GM19193 (cell line): ENCODE measurements around the gene LANCL2.

ENCODE experiments used
- POLR2A ChIP-seq: IDR thresholded peaks from 4 replicates; pipeline ENCODE4 v1.6.1; 2011; ENCODE audit not compliant: insufficient read depth, insufficient read length; ENCODE audit errors: extremely low read depth

LANCL2 gene

GRCh38 chr7:55375237-55375636, 10.1 kb downstream of the LANCL2 start:
- no peak for TF ChIP-seq POLR2A

- no peak for TF ChIP-seq POLR2A
These were observed 12.2 kb downstream of the LANCL2 start for GRCh38 chr7:55377162-55377817.

- TF ChIP-seq POLR2A = no peak
These were observed 14.1 kb downstream of the LANCL2 start for GRCh38 chr7:55379285-55379684.

- no peak for TF ChIP-seq POLR2A
These were observed 16.1 kb downstream of the LANCL2 start for GRCh38 chr7:55381189-55381588.

GRCh38 chr7:55381696-55382095, 16.6 kb downstream of the LANCL2 start:
- TF ChIP-seq POLR2A = no peak

GRCh38 chr7:55382251-55382650, 17.1 kb downstream of the LANCL2 start:
- no peak for TF ChIP-seq POLR2A

GRCh38 chr7:55386541-55386940, 21.4 kb downstream of the LANCL2 start:
- no peak for TF ChIP-seq POLR2A

- TF ChIP-seq POLR2A = no peak
These were observed 22.2 kb downstream of the LANCL2 start for GRCh38 chr7:55387062-55387965.

- TF ChIP-seq POLR2A = no peak
These were observed 31.2 kb downstream of the LANCL2 start for GRCh38 chr7:55396233-55396785.

GRCh38 chr7:55397617-55398016, 32.5 kb downstream of the LANCL2 start:
- no peak for TF ChIP-seq POLR2A

GRCh38 chr7:55400191-55400590, 35.1 kb downstream of the LANCL2 start:
- no peak for TF ChIP-seq POLR2A

- no peak for TF ChIP-seq POLR2A
These were observed 40.9 kb downstream of the LANCL2 start for GRCh38 chr7:55405856-55406541.

GRCh38 chr7:55409482-55410225, 44.5 kb downstream of the LANCL2 start:
- no peak for TF ChIP-seq POLR2A

GRCh38 chr7:55410667-55411239, 45.6 kb downstream of the LANCL2 start:
- no peak for TF ChIP-seq POLR2A
